ENCODE results near the gene FAM222B.

DNA sequence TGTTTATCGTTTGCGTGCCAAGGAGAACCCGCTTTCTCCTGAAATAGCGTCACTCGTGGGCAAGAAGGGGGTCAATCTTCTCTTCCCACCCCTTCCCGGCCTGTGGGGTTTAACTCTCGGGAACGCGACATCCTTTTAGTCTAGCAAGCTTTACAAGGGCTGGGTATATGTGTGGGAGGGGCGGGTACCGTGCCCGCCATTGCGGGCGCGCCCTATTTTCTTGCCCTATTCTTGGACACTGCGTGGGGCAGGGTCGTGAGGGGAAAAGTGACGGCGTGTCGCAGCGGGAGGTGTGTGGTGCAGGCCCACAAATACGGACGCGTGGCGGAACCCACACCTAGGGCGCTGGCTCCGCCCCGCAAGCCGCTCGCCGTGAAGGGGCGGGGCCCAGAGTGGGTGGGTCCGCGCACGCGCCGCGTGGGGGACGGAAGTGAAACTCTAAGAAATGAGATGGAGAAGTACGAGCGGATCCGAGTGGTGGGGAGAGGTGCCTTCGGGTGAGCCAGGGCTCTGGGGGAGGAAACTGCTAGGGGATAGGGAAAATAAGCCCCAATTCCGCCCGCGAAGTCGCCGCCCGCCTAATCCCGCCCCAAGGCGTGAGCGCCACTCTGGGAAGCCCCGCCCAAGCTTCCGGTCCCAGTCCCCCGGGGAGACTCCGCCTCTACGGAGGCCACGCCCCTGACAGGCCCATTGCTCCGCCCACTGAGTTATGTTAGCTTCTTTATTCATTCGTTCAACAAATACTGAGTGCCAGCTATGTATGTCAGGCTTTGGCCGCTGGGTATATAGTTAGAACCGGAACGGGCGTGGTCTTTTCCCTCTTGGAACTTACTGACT is 114.0 kb downstream of the FAM222B start, which contains the start of gene NEK8:
- TF ChIP-seq POLR2AphosphoS5 (IDR thresholded peaks at IDR 0.05) (peak in 1 of 3 donors; percentile 30), CTCF (IDR thresholded peaks at IDR 0.05) (no peak), POLR2A (IDR thresholded peaks at IDR 0.05) (no peak), EP300 (IDR thresholded peaks at IDR 0.05) (no peak)

All from suprapubic skin (tissue), 4 donors.